K562 (cell line): Measurements from ENCODE around the gene GSTA4. TPM values are rescaled to one million over a fixed set of nuclear protein-coding genes. Genes with fewer than 3 reads are reported as not detected.

ENCODE experiments used
- ATF3 ChIP-seq, 2 experiments: fragments of 450-650 bp in 1 of 2; sonication (generic) in 1 of 2; formaldehyde crosslinking in 1 of 2; IDR thresholded peaks in 1 of 2; conservative IDR thresholded peaks in 1 of 2; 2 replicates each; pipeline versions ENCODE4 v1.6.1 to v1.8.1; 2016 to 2023; ENCODE audit warnings: mild to moderate bottlenecking in 2 of 2, moderate library complexity in 2 of 2, inconsistent platforms in 1 of 2, missing genetic modification reagents in 1 of 2
- BACH1 ChIP-seq: fragments of 200-800 bp; sonication (Bioruptor generic); IDR thresholded peaks from 2 replicates; pipeline ENCODE4 v1.6.1; 2016; ENCODE audit warnings: missing genetic modification characterization, missing compliant biosample characterization
- BRF2 ChIP-seq: IDR thresholded peaks from 3 replicates; pipeline ENCODE4 v1.6.1; 2011; ENCODE audit warnings: borderline replicate concordance, mild to moderate bottlenecking; ENCODE audit not compliant: insufficient read length, insufficient read depth
- HOXB6 ChIP-seq: fragments of 250-450 bp; sonication (Bioruptor Pico); IDR thresholded peaks from 2 replicates; pipeline ENCODE4 v1.5.1; 2022; ENCODE audit warnings: mild to moderate bottlenecking, borderline replicate concordance
- HSF4 ChIP-seq: fragments of 250-450 bp; sonication (Bioruptor Pico); IDR thresholded peaks from 2 replicates; pipeline ENCODE4 v2.1.2; 2022; ENCODE audit warnings: mild to moderate bottlenecking, moderate library complexity, borderline replicate concordance
- KLF16 ChIP-seq: IDR thresholded peaks from 2 replicates; pipeline ENCODE4 v1.6.1; 2016; ENCODE audit warnings: antibody characterized with exemption
- MAX ChIP-seq: sonication (generic); formaldehyde crosslinking; IDR thresholded peaks from 2 replicates; pipeline ENCODE4 v1.9.0; 2022; ENCODE audit warnings: mild to moderate bottlenecking, missing genetic modification reagents
- NR0B1 ChIP-seq: fragments of 450-650 bp; IDR thresholded peaks from one replicate; pipeline ENCODE4 v1.6.1; 2018; ENCODE audit warnings: mild to moderate bottlenecking, moderate library complexity; ENCODE audit not compliant: partially characterized antibody
- PCBP2 ChIP-seq: fragments of 200-400 bp; formaldehyde crosslinking; IDR thresholded peaks from 2 replicates; pipeline ENCODE4 v1.6.1; 2018; ENCODE audit warnings: low read length, low read depth, mild to moderate bottlenecking, moderate library complexity; ENCODE audit not compliant: poor library complexity, severe bottlenecking
- POU5F1 ChIP-seq: fragments of 150-350 bp; IDR thresholded peaks from 2 replicates; pipeline ENCODE4 v1.6.1; 2014; ENCODE audit warnings: borderline replicate concordance, low read length, low read depth, mild to moderate bottlenecking; ENCODE audit not compliant: partially characterized antibody
- RAD51 ChIP-seq: fragments of 450-650 bp; IDR thresholded peaks from 2 replicates; pipeline ENCODE4 v1.7.1; 2016; ENCODE audit warnings: low read depth, mild to moderate bottlenecking, borderline replicate concordance
- RBM22 ChIP-seq: fragments of 200-400 bp; formaldehyde crosslinking; IDR thresholded peaks from 2 replicates; pipeline ENCODE4 v1.6.1; 2018; ENCODE audit warnings: low read length, low read depth; ENCODE audit not compliant: poor library complexity, severe bottlenecking
- SMAD1 ChIP-seq: fragments of 150-350 bp; IDR thresholded peaks from 2 replicates; pipeline ENCODE4 v1.6.1; 2014; ENCODE audit warnings: low read length, low read depth; ENCODE audit not compliant: partially characterized antibody
- SMARCC2 ChIP-seq: fragments of 450-650 bp; IDR thresholded peaks from 2 replicates; pipeline ENCODE4 v1.6.1; 2017; ENCODE audit warnings: antibody characterized with exemption, moderate library complexity, mild to moderate bottlenecking, low read depth
- SOX6 ChIP-seq: fragments of 450-650 bp; IDR thresholded peaks from 2 replicates; pipeline ENCODE4 v1.6.1; 2014; ENCODE audit warnings: mild to moderate bottlenecking
- SP2 ChIP-seq: IDR thresholded peaks from 2 replicates; pipeline ENCODE4 v1.6.1; 2011; ENCODE audit warnings: mild to moderate bottlenecking, low read depth, low read length, moderate library complexity; ENCODE audit not compliant: poor library complexity, severe bottlenecking; ENCODE audit errors: extremely low read depth
- TRIM25 ChIP-seq: fragments of 450-650 bp; IDR thresholded peaks from 2 replicates; pipeline ENCODE4 v1.7.0; 2016; ENCODE audit warnings: borderline replicate concordance
- U2AF1 ChIP-seq: fragments of 200-400 bp; formaldehyde crosslinking; optimal IDR thresholded peaks from 2 replicates; pipeline ENCODE3; 2017; ENCODE audit warnings: mild to moderate bottlenecking, low read depth, low read length, moderate library complexity
- ZNF12 ChIP-seq: sonication (generic); formaldehyde crosslinking; IDR thresholded peaks from 2 replicates; pipeline ENCODE4 v1.4.0; 2020; ENCODE audit warnings: mild to moderate bottlenecking, missing genetic modification reagents
- ZNF224 ChIP-seq: sonication (generic); formaldehyde crosslinking; IDR thresholded peaks from 2 replicates; pipeline ENCODE4 v1.8.0; 2022; ENCODE audit warnings: mild to moderate bottlenecking, missing genetic modification reagents
- ZNF23 ChIP-seq: fragments of 250-450 bp; sonication (Bioruptor Pico); IDR thresholded peaks from 2 replicates; pipeline ENCODE4 v1.4.0; 2020; ENCODE audit warnings: mild to moderate bottlenecking
- ZNF583 ChIP-seq: fragments of 250-450 bp; sonication (Bioruptor Pico); IDR thresholded peaks from 2 replicates; pipeline ENCODE4 v1.4.0; 2020
- ZNF76 ChIP-seq: fragments of 250-450 bp; sonication (Bioruptor Pico); IDR thresholded peaks from 2 replicates; pipeline ENCODE4 v1.4.0; 2020; ENCODE audit warnings: mild to moderate bottlenecking, moderate library complexity, borderline replicate concordance
- ZSCAN29 ChIP-seq: fragments of 450-650 bp; IDR thresholded peaks from 2 replicates; pipeline ENCODE4 v1.6.1; 2017
- polyA plus RNA-seq, 8 experiments: library from polyadenylated mRNA; depleted of rRNA in 4 of 8; stranded (reverse) in 5 of 8; unstranded in 3 of 8; fragments of >200 nt; fragmentation: Nextera tagmentation in 2 of 8; fragmentation: Illumina TruSeq in 1 of 8; extraction: Ambion mirVana in 2 of 8; extraction: Trizol in 1 of 8; gene quantifications; 2 replicates each; pipeline versions ENCODE4 v1.2.1 to v1.2.3, GENCODE V29; 2011 to 2014; ENCODE audit warnings: inconsistent platforms in 1 of 8, missing spikeins in 1 of 8
- total RNA-seq, 7 experiments: library from RNA; depleted of rRNA in 6 of 7; stranded (reverse); fragments of >200 nt in 6 of 7; fragmentation: Illumina TruSeq in 2 of 7; extraction: Trizol in 2 of 7; gene quantifications; 2 replicates each; pipeline versions ENCODE4 v1.2.1 to v1.2.3, GENCODE V29; 2011 to 2021; ENCODE audit warnings: low replicate concordance in 1 of 7

GSTA4 gene
- total and polyA plus RNA-seq, 9 of the 15 experiments (the other 6 are each of a cell fraction or from before 2014, with no cell fraction given), result 0.89 to 4.0 (median 2.0) TPM

- no peak for TF ChIP-seq RAD51
- TF ChIP-seq ZNF224 (CRISPR knock-in tag), result no peak
- no peak for TF ChIP-seq POU5F1
- TF ChIP-seq SMAD1, result no peak
- TF ChIP-seq ATF3 (IDR thresholded peaks at IDR 0.05), result peak; percentile 39; the same call in 1 of the 2 replicates
- no peak for TF ChIP-seq ATF3 (CRISPR knock-in tag; conservative IDR thresholded peaks at IDR 0.05)
- TF ChIP-seq BRF2, result no peak
- no peak for TF ChIP-seq ZNF12
- TF ChIP-seq SP2, result no peak
- TF ChIP-seq U2AF1, result no peak
- TF ChIP-seq MAX (CRISPR knock-in tag), result no peak
- TF ChIP-seq ZNF23 (CRISPR knock-in tag), result no peak
- TF ChIP-seq KLF16, result no peak
- TF ChIP-seq HOXB6 (CRISPR knock-in tag), result no peak
- no peak for TF ChIP-seq NR0B1
- TF ChIP-seq ZNF76, result no peak
- no peak for TF ChIP-seq SOX6
- TF ChIP-seq ZSCAN29, result no peak
- no peak for TF ChIP-seq RBM22
- no peak for TF ChIP-seq ZNF583 (CRISPR knock-in tag)
- no peak for TF ChIP-seq PCBP2
- peak; percentile 37; the same call in 1 of the 2 replicates for TF ChIP-seq SMARCC2
- peak; percentile 80 for TF ChIP-seq BACH1 (tag)
- no peak for TF ChIP-seq HSF4
- TF ChIP-seq TRIM25, result no peak
Observed at GRCh38 chr6:53042112-53042511, 47.0 kb upstream of the GSTA4 start (continued).
